ENCODE measurements around the gene COPRS.
"Not testable (repeated sequence)": the region's sequence is repeated elsewhere in the genome, so short reads cannot be mapped to it uniquely, and the experiment has no call there.

COPRS gene

GRCh38 chr17:31845291-31845690 is 13.8 kb downstream of the COPRS start:
- DNase-seq (ENCODE audit: low read depth in 3 of 3): no peak

- no peak for DNase-seq (ENCODE audit: low read depth in 3 of 3)
These were observed 15.8 kb downstream of the COPRS start for GRCh38 chr17:31843070-31843745.

GRCh38 chr17:31842195-31843069 is 16.6 kb downstream of the COPRS start:
- DNase-seq (ENCODE audit: low read depth in 3 of 3): peak; percentile 25 to 35 (median 34)

DNA sequence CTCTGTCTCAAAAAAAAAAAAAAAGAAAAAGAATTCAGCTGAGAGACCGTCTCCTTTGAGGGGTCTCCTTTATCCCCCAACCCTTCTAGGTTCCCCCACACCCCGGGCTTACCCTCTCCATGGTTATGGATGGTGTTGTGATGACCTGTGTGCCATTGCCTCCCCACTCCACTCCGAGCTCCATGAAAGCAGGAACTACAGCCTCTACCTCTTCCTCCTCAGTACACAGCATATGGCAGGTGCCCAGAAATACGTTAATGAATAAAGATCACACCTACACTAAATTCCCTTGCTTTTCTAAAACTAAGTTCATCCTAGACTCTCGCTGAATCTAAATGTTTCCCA is 17.2 kb downstream of the COPRS start:
- no peak for DNase-seq (ENCODE audit: low read depth in 3 of 3)

DNA sequence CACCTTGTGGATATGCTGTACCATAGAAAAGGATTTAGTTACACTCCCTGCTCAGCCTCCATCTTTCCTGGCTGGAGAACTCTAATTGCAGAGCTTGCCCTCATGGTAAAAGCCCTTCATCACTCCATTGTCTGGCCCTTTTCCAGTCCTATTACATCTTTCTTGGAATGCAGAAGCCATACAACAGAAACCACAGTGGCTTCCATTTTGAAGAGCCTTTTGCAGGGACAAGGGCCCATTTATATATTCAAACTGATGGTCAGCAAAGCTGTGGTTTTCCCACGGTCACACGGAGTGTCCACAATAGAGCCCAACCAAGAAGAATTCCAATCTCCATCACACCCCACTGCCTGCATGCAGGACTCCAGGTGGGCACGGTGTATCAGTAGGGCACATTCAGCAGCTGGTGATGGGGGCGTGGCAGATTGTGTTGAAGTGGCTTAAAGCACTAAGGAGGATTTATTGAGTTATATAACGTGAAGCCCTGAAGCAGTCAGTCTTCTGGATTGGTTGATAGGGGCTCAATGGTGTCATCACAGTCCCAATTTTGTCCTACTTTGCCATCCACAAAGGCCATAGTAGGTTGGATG is 20.3 kb downstream of the COPRS start:
- DNase-seq (ENCODE audit: low read depth in 3 of 3): no peak

GRCh38 chr17:31835984-31836383 is 23.1 kb downstream of the COPRS start:
- DNase-seq (ENCODE audit: low read depth in 3 of 3): no peak

- no peak for DNase-seq (ENCODE audit: low read depth in 3 of 3)
These were observed 24.6 kb downstream of the COPRS start for GRCh38 chr17:31834448-31834847.

DNA sequence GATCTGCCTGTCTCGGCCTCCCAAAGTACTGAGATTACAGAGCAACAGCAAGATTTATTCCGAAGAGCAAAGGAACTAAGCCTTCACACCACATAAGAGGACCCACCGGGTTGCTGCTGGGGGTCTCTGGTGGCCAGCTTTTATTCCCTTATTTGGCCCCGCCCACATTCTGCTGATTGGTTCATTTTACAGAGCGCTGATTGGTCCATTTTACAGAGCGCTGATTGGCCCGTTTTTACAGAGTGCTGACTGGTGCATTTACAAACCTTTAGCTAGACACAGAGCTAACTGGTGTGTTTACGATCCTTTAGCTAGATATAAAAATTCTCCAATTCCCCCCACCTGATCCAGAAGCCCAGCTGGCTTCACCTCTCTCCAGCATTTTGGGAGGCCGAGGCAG is 26.3 kb downstream of the COPRS start:
- DNase-seq (ENCODE audit: low read depth in 3 of 3): no peak

DNA sequence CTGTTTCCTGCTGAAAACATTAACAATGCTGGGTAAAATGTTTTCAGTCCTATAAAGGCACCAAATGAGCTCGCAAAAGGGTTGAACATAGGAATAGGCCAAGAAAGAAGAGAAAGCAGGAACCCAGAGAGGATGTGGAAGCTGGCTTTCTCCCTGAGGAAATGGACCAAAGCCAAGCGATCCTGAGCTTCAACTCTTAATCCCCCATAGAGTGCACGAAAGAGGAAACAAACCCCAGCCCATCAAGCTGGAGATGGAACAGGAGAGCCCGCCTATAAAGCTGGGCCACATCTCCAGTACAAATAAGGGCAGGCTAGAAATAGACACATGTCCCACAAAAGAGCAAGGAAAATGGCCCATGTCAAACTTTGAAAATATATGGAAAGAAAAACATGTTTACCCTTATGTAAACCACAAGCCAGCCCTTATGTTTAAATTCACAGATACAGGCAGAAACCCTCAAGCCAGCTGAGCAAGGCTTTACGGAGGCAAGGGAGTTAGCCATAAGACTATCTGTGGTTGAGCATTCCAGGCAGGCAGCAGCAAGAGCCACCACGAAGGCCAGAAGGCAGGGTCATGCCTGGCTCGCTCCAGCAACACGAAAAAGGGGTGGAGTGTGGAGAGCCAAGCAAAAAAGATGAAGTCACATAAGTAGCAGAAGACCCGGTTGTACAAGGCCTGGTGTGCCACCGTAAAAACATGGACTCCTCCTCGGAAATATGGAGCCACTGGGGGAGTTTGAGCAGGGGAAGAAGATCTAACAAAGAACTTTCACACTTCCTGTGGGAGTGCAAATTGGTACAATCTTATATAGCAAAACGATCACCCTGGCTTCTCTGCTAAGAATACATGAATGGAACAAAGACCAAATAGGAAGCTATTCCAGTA is 27.8 kb downstream of the COPRS start:
- no peak for DNase-seq (ENCODE audit: low read depth in 3 of 3)

DNA sequence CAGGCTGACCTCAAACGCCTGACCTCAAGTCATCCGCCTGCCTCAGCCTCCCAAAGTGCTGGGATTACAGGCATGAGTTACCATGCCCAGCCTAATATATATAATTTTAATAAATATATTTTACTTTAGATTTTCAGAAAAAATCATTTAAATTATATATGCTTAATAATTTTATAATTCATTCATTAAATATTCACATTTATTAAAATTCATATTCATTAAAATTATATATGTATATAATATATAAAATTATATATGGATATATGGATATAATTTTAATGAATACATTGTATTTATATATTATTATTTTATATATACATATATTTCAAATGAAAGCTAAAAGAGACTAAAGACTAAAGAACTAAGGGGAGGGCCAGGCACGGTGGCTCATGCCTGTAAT is 29.4 kb downstream of the COPRS start:
- DNase-seq (ENCODE audit: low read depth in 3 of 3): no peak

DNA sequence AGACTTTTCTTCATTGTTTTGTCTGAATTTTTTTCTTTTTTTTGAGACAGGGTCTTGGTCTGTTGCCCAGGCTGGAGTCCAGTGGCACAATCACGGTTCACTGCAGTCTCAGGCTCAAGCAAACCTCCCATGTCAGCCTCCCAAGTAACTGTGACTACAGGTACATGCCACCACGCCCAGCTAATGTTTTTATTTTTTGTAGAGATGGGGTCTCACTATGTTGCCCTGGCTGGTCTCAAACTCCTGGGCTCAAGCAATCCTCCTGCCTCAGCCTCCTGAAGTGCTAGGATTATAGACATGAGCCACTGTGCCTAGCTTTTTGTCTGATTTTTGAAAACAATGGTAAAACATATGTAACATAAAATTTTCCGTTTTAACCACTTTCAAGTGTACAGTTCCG is 30.1 kb downstream of the COPRS start:
- not testable (repeated sequence) for DNase-seq (ENCODE audit: low read depth in 3 of 3)

DNA sequence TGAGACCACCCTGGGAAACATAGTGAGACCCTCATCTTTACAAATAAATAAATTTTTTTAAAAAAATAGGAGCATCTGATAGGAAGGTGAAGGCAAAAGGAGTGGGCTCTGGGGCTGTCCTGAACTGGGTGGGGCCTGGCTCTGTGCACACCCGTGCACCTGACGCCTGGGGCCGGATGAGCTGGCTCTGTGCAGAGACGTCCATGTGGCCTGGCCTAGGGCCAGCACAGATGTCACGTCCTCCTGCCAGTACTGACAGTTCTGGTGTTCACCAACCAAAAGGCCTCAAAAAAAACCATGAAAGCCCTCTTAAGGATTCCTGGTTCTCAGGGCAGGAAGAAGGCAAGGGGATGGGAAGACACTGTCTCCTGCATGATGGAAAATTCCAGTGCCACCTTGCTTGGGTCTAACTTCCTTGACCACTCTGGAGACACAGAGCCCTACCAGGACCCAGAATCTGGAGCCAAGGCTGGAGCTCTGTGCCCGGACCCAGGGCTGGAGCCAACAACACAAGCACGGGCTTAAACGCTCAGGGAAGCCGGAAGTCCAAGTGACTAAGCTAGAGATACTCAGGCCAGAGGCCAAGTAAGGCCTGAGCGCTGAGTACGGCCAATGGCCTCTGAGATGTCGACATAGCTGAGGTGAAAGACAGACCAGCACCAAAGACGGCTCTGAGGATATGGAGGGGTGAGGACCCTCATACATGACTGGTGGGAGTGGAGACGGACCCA is 32.9 kb downstream of the COPRS start:
- DNase-seq (ENCODE audit: low read depth in 3 of 3): no peak

DNA sequence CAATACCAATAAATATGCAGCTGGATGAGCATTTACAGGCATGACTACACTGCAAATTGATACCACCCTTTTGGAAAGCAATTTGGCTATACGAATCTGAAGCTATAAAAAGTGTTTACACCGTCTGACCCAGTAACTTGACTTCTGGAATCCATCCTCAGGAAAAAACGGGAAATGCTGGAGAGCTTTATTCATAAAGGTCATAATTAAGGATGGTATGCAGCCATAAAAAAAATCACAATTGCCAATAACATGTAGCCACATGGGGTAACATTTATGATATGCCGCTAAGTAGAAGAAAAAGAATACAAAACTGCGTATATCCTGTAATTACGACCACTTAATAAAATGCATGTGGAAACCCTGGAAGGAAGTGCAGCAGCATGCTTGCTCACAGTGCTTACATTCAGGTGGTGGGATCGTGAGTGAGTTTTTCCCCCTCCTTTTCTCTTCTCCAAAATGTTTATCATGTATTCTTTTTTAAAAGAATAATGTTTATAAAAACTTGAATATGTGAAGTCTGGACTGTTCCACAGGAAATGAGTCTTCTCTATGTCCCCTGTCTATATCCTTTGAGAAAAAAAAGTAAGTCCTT is 34.2 kb downstream of the COPRS start:
- DNase-seq (ENCODE audit: low read depth in 3 of 3): no peak

DNA sequence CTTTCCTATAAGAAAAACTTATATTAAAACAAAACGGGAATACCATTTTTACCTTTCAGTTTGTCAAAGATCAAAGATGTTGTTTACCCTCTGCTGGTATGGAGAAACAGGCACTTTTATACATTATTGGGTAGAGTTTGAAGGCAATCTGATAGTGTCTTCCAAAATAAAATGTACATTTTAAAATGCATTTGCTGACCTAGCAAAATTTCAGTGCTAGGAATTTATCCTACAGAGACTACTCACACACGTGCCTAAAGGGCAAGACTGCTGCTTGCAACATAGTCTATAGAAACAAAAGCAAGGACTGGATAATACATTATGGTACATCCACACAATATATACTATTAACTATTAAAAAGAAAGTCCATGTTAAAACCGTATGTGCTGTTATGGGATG is 36.0 kb downstream of the COPRS start:
- DNase-seq (ENCODE audit: low read depth in 3 of 3): no peak

DNA sequence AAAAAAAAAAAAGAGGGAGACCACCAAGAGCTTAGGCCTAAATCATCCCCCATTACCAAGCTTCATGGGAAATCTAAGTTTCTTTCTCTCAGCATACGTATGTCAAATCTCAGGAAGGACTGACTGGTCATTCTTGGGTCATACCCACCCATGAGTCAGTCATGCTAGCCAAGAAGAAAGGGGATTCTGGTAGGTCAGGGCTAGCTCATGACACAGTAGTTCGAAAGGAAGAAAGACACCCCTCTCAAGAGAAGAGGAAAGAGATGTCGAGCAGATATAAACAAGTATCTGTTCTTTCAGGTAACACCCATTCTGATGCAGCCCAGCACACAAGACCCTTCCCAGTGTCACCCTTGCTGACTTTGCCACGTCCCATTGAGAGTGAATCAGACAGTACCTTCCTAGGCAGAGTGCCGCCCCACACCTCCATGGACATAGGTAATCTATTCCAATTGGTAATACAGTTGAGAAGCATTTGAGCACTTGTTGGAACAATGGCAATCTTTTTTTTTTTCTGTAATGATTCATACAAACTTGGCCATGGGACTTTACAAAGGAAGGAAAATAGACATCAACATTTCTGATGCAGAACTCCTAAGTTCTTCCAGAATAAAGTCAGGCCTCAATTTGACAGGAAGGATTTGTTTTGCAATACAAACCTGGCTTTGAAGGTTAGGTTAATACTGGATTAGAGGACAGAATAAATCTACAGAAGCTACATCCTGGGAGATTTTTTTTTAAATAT is 38.2 kb downstream of the COPRS start:
- no peak for DNase-seq (ENCODE audit: low read depth in 3 of 3)

GRCh38 chr17:31819578-31819977 is 39.5 kb downstream of the COPRS start:
- no peak for DNase-seq (ENCODE audit: low read depth in 3 of 3)

DNA sequence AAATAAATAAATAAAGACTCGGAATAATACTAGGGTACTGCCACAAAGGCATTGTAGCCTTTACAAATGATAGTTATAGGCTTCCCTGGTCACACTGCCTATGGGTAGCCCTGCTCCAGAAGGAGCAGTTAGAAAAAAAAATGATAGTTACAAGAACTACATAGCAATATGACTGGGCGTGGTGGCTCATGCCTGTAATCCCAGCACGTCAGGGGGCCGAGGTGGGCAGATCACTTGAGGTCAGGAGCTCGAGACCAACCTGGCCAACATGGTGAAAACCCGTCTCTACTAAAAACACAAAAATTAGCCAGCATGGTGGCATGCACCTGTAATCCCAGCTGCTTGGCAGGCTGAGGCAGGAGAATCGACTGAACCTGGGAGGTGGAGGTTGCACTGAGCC is 40.2 kb downstream of the COPRS start:
- DNase-seq (ENCODE audit: low read depth in 3 of 3): not testable (repeated sequence)

DNA sequence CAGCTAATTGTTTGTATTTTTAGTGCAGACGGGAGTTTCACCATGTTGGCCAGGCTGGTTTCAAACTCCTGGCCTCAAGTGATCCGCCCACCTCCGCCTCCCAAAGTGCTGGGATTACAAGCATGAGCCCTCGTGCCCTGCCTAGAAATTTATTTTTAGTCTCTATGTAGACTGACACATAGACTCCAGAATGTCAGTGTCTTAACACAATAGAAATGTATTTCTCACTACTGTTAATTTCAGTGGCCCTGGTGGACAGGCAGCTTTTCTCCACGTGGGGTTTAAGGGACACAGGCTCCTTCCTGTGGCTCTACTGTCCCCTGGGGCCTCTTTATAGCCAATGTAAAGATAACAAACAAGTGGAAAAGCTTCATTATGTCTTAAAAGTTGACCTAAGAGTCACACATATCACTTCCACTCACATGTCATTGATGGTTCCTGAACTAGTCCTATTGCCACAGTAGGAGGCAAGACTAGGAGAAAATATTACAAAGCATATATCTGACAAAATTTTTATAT is 43.8 kb downstream of the COPRS start:
- DNase-seq (ENCODE audit: low read depth in 3 of 3): no peak

- DNase-seq (ENCODE audit: low read depth in 3 of 3): no peak
These were observed 47.9 kb downstream of the COPRS start for GRCh38 chr17:31811101-31811500.

- not testable (repeated sequence) for DNase-seq (ENCODE audit: low read depth in 3 of 3)
These were observed 49.2 kb downstream of the COPRS start for GRCh38 chr17:31809876-31810275.
